Measurements from ENCODE around the gene LDLRAD3.

LDLRAD3 gene

DNA sequence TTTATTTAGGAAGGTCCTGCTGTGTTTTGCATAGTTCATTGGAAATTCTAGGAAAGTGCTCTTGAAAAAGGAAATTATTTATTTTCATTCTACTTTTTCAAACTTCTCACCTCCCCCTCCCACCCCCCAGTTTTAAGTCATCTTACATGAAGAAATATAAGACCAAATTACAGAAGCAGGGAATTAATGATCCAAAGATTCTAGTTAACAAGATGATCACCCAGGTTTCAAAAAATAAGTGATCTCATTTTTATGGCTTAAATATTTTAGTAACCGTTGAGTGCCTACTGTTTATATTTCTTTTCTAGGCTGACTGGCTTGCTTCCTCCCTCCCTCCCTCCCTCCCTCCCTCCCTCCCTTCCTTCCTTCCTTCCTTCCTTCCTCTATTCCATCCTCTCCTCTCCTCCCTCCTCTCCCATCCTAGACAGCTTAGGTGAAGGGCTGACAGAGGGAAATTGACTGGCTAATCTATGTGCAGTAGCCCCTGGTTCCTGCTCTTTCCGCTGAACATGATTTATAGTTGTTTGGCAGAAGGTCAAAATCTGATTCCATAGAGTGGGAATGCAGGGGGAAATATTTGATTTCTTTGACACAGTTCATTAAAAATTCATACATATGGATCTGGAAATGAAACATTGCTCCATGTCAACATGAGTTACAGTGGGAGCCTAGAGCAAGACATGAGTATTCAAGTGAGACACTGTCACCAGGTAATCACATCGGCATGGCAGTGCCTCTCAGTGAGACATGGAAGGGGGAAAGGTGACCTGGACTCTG is 221.9 kb downstream of the LDLRAD3 start:
- TF ChIP-seq ZBTB7A (IDR thresholded peaks at IDR 0.05; ENCODE audit: low read depth) (no peak), NFIC (IDR thresholded peaks at IDR 0.05) (peak; percentile 55)

- TF ChIP-seq USF1 (IDR thresholded peaks at IDR 0.05) = no peak
- TF ChIP-seq YY1 (IDR thresholded peaks at IDR 0.05; ENCODE audit: low read depth) = no peak
- no peak for TF ChIP-seq RAD21 (IDR thresholded peaks at IDR 0.05; ENCODE audit: low read depth)
- no peak for TF ChIP-seq TAF1 (IDR thresholded peaks at IDR 0.05; ENCODE audit: low read depth)
- no peak for TF ChIP-seq ZBTB7A (IDR thresholded peaks at IDR 0.05; ENCODE audit: low read depth)
- no peak for TF ChIP-seq TCF12 (IDR thresholded peaks at IDR 0.05; ENCODE audit: low read depth)
- no peak for TF ChIP-seq CREB1 (IDR thresholded peaks at IDR 0.05; ENCODE audit: low read depth)
- no peak for TF ChIP-seq CEBPB (IDR thresholded peaks at IDR 0.05)
- TF ChIP-seq, protein P1, sequence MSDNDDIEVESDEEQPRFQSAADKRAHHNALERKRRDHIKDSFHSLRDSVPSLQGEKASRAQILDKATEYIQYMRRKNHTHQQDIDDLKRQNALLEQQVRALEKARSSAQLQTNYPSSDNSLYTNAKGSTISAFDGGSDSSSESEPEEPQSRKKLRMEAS (IDR thresholded peaks at IDR 0.05) = no peak
Measured at GRCh38 chr11:36167073-36167472, 223.2 kb downstream of the LDLRAD3 start.

GRCh38 chr11:36167729-36168128 is 223.9 kb downstream of the LDLRAD3 start:
- TF ChIP-seq ZBTB7A (IDR thresholded peaks at IDR 0.05; ENCODE audit: low read depth) = no peak
- no peak for TF ChIP-seq EP300 (IDR thresholded peaks at IDR 0.05; ENCODE audit: borderline replicate concordance)

GRCh38 chr11:36177836-36178235 is 234.0 kb downstream of the LDLRAD3 start:
- TF ChIP-seq TCF12 (IDR thresholded peaks at IDR 0.05; ENCODE audit: low read depth) (no peak), USF1 (IDR thresholded peaks at IDR 0.05) (no peak), EP300 (IDR thresholded peaks at IDR 0.05; ENCODE audit: borderline replicate concordance) (no peak), EGR1 (IDR thresholded peaks at IDR 0.05) (no peak), TEAD4 (IDR thresholded peaks at IDR 0.05) (no peak), CREB1 (IDR thresholded peaks at IDR 0.05; ENCODE audit: low read depth) (no peak), NFIC (IDR thresholded peaks at IDR 0.05) (no peak), YY1 (IDR thresholded peaks at IDR 0.05; ENCODE audit: low read depth) (no peak), ZBTB7A (IDR thresholded peaks at IDR 0.05; ENCODE audit: low read depth) (no peak), TAF1 (IDR thresholded peaks at IDR 0.05; ENCODE audit: low read depth) (no peak), RAD21 (IDR thresholded peaks at IDR 0.05; ENCODE audit: low read depth) (no peak), CEBPB (IDR thresholded peaks at IDR 0.05) (no peak), FOXM1 (IDR thresholded peaks at IDR 0.05; ENCODE audit: borderline replicate concordance, low read depth) (no peak)
- TF ChIP-seq, protein P1 (IDR thresholded peaks at IDR 0.05) = no peak
- TF ChIP-seq, protein P2, sequence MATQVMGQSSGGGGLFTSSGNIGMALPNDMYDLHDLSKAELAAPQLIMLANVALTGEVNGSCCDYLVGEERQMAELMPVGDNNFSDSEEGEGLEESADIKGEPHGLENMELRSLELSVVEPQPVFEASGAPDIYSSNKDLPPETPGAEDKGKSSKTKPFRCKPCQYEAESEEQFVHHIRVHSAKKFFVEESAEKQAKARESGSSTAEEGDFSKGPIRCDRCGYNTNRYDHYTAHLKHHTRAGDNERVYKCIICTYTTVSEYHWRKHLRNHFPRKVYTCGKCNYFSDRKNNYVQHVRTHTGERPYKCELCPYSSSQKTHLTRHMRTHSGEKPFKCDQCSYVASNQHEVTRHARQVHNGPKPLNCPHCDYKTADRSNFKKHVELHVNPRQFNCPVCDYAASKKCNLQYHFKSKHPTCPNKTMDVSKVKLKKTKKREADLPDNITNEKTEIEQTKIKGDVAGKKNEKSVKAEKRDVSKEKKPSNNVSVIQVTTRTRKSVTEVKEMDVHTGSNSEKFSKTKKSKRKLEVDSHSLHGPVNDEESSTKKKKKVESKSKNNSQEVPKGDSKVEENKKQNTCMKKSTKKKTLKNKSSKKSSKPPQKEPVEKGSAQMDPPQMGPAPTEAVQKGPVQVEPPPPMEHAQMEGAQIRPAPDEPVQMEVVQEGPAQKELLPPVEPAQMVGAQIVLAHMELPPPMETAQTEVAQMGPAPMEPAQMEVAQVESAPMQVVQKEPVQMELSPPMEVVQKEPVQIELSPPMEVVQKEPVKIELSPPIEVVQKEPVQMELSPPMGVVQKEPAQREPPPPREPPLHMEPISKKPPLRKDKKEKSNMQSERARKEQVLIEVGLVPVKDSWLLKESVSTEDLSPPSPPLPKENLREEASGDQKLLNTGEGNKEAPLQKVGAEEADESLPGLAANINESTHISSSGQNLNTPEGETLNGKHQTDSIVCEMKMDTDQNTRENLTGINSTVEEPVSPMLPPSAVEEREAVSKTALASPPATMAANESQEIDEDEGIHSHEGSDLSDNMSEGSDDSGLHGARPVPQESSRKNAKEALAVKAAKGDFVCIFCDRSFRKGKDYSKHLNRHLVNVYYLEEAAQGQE (IDR thresholded peaks at IDR 0.05; ENCODE audit: low read depth) = no peak

DNA sequence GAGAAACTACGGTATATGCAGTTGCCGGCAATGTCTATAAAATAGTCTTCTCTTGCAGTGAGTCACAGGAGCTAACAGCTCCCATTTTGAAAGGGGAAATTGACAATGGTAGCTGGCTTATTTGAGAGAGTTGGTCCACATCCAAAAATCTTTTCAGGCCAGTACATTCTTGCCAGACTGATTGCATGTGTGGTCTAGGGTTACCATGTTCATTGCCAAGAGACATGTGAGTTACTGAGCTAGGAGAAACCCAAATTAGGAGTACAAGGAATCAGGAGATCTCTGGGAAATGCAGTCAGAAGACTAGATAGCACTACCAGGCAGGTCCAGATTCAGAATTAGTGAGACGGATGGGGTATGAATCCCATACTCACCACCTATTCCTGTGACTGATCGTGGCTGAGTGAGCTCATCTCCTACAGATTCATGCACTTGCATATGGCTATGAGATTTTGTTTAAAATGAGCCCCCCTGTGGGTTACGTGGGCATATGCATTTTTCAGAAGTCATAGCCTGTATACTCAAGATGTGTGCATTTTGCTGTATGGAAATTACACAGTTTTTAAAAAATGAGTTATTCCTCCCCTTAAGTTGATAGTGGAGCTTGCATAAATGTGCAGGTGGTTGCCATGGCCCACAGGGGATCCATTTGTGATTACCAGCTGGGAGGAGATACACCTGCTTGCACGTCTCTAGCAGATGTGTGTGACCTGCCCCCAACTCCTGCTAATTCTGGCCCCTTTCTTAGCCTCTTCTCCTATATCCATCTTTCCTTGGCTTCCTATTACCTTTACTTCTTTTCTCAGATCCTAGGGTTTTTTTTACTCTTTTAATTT is 242.7 kb downstream of the LDLRAD3 start:
- TF ChIP-seq USF1 (IDR thresholded peaks at IDR 0.05) (no peak), EP300 (IDR thresholded peaks at IDR 0.05; ENCODE audit: borderline replicate concordance) (no peak), FOXM1 (IDR thresholded peaks at IDR 0.05; ENCODE audit: borderline replicate concordance, low read depth) (no peak), NFIC (IDR thresholded peaks at IDR 0.05) (0 out of 2 replicates have a peak, but pooled peaks have one; percentile 33)

GRCh38 chr11:36187622-36188021 is 243.8 kb downstream of the LDLRAD3 start:
- TF ChIP-seq ZBTB7A (IDR thresholded peaks at IDR 0.05; ENCODE audit: low read depth) (no peak), EP300 (IDR thresholded peaks at IDR 0.05; ENCODE audit: borderline replicate concordance) (no peak), YY1 (IDR thresholded peaks at IDR 0.05; ENCODE audit: low read depth) (no peak), TCF12 (IDR thresholded peaks at IDR 0.05; ENCODE audit: low read depth) (no peak), RAD21 (IDR thresholded peaks at IDR 0.05; ENCODE audit: low read depth) (no peak), NFIC (IDR thresholded peaks at IDR 0.05) (no peak), FOXM1 (IDR thresholded peaks at IDR 0.05; ENCODE audit: borderline replicate concordance, low read depth) (no peak)
- TF ChIP-seq, protein P2 (IDR thresholded peaks at IDR 0.05; ENCODE audit: low read depth) = no peak
- TF ChIP-seq, protein P1 (IDR thresholded peaks at IDR 0.05) = no peak
